ENCODE results near the gene SMC4.
A peak's percentile ranks its signal among the peaks of the same experiment; 100 is the strongest.

The SMC4 gene

DNA sequence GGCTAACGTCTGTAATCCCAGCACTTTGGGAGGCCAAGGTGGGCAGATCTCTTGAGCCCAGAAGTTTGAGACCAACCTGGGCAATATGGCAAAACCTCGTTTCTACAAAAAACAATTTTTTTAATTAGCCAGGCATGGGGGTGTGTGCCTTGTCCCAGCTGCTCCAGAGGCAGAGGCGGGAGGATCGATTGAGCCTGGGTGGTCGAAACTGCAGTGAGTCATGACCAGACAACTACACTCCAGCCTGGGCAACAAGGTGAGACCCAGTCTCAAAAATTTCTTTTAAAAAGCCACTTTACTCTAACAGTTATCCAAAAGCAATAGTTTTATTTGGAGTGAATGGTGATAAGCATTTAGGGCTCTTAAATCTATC is 37.6 kb downstream of the SMC4 start:
- Histone ChIP-seq H3K27me3 (no peaks in the 10 kb centered on the region), H3K9ac (no peak overlapping the region), H3K4me3 (no peak overlapping the region), H3K27ac (no peak overlapping the region), H3K9me3 (no peaks in the 10 kb centered on the region), H3K4me1 (no peaks in the 10 kb centered on the region), H3K36me3 (peaks cover 83% of the 10 kb centered on the region), H3K4me2 (no peak overlapping the region), H4K20me1 (peaks cover 52% of the 10 kb centered on the region)
- TF ChIP-seq Cebpa-rat (IDR thresholded peaks at IDR 0.05) = no peak

DNA sequence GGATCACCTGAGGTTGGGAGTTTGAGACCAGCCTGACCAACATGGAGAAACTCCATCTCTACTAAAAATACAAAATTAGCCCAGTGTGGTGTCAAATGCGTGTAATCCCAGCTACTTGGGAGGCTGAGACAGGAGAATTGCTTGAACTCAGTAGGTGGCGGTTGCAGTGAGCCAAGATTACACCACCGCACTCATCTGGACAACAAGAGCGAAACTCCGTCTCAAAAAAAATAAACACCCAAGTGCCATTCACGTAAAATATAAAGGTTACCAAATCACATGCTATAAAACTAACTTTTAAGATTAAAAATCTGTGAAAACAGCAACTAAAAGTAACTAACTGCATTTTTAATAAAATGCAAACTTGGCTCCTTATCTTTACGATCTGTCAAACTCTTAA is 41.2 kb downstream of the SMC4 start:
- Histone ChIP-seq H3K27ac (no peak overlapping the region), H3K4me1 (no peaks in the 10 kb centered on the region), H3K4me2 (no peak overlapping the region), H4K20me1 (peaks cover 17% of the 10 kb centered on the region), H3K9me3 (peaks cover 13% of the 10 kb centered on the region; the same call in 1 of the 2 replicates), H3K36me3 (peaks cover 74% of the 10 kb centered on the region), H3K27me3 (no peaks in the 10 kb centered on the region), H3K4me3 (no peak overlapping the region), H3K9ac (no peak overlapping the region)
- TF ChIP-seq Cebpa-rat (IDR thresholded peaks at IDR 0.05) = no peak

DNA sequence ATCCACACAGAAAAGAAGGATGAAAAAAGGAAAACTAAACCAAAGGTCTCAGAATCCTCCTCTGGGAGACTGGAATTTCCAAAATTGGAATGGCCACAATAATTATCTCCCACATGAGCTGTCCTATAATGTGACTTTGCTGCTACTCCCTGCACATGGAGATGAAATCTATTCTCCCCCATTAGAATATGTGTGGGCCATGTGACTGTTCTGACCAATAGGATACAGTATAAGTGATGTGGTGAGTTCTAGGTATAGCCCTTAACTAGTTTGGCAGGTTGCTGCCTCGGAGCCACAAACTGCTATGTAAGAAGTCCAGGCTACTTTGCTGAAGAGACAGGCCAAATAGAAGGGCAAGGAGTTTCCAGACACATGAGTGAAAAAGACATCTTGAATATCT is 45.0 kb downstream of the SMC4 start:
- Histone ChIP-seq H3K36me3 (peaks cover 47% of the 10 kb centered on the region), H3K9ac (no peak overlapping the region), H4K20me1 (no peaks in the 10 kb centered on the region), H3K9me3 (peaks cover 15% of the 10 kb centered on the region; the same call in 1 of the 2 replicates), H3K27me3 (no peaks in the 10 kb centered on the region), H3K4me3 (no peak overlapping the region), H3K4me2 (no peak overlapping the region), H3K27ac (no peak overlapping the region), H3K4me1 (peaks cover 20% of the 10 kb centered on the region)
- no peak for TF ChIP-seq Cebpa-rat (IDR thresholded peaks at IDR 0.05)

DNA sequence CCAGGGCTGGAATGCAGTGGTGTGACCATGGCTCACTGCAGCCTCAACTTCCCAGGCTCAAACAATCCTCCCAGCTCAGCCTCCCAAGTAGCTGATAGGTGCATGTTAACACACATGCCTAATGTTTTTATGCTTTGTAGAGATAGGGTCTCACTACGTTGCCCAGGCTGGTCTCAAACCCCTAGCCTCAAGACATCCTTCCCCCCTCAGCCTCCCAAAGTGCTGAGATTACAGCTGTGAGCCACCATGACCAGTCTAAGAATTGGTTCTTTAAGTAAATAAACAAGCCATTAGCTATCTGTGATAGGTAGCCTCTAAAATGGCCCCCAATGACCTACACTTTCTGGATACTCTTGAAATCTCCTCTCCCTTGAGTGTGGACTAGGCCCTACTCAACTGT is 46.4 kb downstream of the SMC4 start:
- no peak overlapping the region for H3K4me3 ChIP-seq
- H3K27me3 ChIP-seq = no peaks in the 10 kb centered on the region

DNA sequence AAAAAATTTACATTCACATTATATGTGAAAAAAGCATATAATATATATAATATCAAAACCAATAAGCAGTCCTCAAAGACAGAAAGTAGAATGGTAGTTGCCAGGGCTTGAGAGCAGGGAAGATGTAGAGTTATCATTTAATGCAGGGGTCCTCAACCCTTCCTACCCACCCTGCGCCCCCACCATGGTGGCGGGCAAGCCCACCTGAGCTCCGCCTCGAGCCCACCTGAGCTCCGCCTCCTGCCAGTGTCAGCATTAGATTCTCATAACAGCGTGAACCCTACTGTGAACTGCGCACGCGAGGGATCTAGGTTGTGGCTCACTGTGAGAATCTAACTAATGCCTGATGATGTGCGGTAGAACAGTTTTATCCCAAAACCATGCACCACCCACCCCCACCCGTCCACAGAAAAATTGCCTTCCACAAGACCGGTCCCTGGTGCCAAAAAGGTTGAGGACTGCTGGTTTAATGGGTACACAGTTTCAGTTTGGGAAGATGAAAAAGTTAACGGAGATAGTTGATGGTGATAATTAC is 47.1 kb downstream of the SMC4 start:
- Histone ChIP-seq H3K4me3 (no peak overlapping the region), H3K4me2 (peak overlapping the region; percentile 34; the same call in 1 of the 2 replicates), H3K36me3 (peaks cover 36% of the 10 kb centered on the region)

More for the DNA sequence above, 46.4 kb downstream of the SMC4 start:
- Histone ChIP-seq H3K4me1 (peaks cover 25% of the 10 kb centered on the region), H3K36me3 (peaks cover 36% of the 10 kb centered on the region), H4K20me1 (no peaks in the 10 kb centered on the region), H3K9ac (no peak overlapping the region), H3K9me3 (peaks cover 21% of the 10 kb centered on the region; the same call in 1 of the 2 replicates), H3K27ac (no peak overlapping the region), H3K4me2 (no peak overlapping the region)
- TF ChIP-seq Cebpa-rat (IDR thresholded peaks at IDR 0.05) = no peak

DNA sequence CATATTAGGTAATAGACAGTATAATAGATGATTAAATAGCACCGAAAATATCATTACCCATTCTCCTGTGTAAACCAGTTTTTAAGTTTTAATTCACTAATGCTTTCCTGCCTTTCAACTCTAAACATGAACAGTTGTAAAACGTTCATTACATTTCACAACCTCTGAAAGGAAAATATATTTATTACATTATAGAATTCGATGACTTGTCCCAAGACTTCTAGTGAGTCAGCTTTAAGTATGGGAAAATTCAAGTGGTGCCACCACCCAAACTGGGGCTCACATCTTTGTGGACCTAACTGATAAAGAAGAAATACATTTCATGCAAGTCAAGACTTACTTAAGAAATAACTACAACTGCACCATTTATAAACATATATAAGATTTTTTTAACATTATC is 48.1 kb downstream of the SMC4 start:
- Histone ChIP-seq H4K20me1 (no peaks in the 10 kb centered on the region), H3K36me3 (peaks cover 35% of the 10 kb centered on the region), H3K9ac (no peak overlapping the region), H3K4me3 (no peak overlapping the region), H3K27me3 (no peaks in the 10 kb centered on the region), H3K4me2 (peak overlapping the region; percentile 54), H3K27ac (no peak overlapping the region), H3K4me1 (peaks cover 25% of the 10 kb centered on the region), H3K9me3 (peaks cover 21% of the 10 kb centered on the region; the same call in 1 of the 2 replicates)
- TF ChIP-seq Cebpa-rat (IDR thresholded peaks at IDR 0.05) = no peak

More for the DNA sequence above, 47.1 kb downstream of the SMC4 start:
- no peak overlapping the region for H3K9ac ChIP-seq
- H3K9me3 ChIP-seq = peaks cover 21% of the 10 kb centered on the region; the same call in 1 of the 2 replicates
- no peak for TF ChIP-seq Cebpa-rat (IDR thresholded peaks at IDR 0.05)
- no peaks in the 10 kb centered on the region for H3K27me3 ChIP-seq
- peaks cover 25% of the 10 kb centered on the region for H3K4me1 ChIP-seq
- H4K20me1 ChIP-seq = no peaks in the 10 kb centered on the region
- no peak overlapping the region for H3K27ac ChIP-seq

DNA sequence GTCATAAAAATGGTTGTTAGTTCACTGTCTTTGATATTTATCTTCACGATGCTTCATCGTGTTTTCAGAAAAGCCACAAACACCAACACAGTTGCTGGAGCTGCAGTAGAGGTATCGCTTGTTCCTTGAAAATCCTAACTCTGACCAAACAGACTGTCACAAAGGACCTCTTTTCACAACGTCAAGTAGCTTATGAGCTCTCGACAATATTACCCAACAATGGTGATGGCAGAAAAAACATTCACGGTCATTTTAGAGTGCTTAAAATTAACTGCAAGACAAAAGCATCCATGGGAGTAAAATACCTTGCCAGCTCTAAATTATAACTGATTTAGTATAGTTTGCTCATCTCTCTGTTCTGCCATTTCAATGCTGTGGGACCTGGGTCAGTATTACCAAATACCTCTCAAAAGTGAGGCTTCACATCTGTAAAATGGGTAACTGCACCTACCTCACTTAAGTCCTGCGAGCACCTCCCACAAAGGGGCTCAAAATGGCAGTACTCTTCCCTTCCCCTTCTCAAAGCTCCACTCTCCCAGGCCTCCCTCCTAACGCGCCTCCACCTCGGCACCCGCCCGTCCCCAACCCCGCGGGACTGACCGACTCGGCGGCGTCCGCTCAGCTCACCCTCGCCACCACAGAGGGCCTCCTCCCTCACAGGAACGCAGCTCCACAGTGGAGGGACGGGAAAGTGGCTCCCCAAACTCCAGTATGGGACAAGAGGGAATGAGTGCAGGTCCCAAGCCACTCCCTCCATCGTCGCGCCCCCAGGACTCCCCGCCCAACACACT is 49.6 kb downstream of the SMC4 start:
- TF ChIP-seq Cebpa-rat (IDR thresholded peaks at IDR 0.05) = no peak
- H3K4me2 ChIP-seq = peak overlapping the region; percentile 54

DNA sequence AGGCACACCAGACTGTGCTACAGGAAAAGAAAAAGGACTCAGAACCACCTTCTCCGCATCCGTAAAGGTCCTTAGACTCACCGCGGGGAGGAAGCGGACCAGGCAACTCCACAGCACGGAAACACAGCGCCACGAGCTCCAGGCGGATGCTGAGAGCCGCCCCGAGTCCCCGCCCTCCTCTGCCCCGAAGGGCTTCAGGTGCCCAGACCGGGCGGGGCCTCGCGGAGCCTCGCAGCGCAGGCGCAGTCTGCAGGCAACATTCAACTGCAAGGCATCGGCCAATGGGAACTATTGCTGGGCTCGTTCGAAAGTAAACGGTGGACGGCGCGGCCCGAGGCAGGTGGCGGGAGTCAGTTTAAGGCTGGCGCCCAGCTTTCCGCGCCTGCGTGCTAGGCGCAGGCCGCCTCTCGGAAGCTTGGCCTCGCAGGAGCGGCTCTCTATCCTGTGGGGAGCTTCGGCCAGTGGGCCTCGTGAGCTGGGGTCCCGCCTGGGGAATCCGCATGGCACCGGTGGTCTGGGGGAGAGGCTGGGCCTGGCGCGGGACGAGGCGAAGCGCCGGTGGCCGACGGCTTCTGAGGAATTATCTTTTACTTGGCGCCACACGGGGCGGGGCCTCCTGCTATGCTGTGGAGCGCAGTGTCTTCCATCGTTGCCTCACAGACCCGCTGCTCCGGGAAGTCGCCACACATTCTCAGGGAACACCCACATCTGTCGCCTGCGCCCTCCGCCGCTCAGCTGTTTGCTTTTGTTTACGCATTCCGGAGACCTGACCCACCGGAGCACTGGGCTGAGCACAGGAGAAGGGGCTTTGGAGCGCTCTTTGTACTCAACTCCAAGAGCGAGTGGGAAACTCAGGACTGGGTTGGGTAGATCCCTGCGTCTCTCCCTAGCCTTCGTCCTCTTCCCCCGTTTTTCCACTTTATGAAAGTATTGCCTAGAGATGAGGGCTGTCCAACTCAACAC is 50.5 kb downstream of the SMC4 start, which contains the start of gene TRIM59:
TSS of gene TRIM59 (minus strand) at position 151 of the 963 bp plus-strand sequence. CDS start 10,603 bp downstream, outside the sequence.
- no peaks in the 10 kb centered on the region for H4K20me1 ChIP-seq
- peaks cover 16% of the 10 kb centered on the region for H3K36me3 ChIP-seq
- peak within 1 kb of the TSS; percentile 85 for H3K4me3 ChIP-seq
- H3K27me3 ChIP-seq = no peaks in the 10 kb centered on the region
- H3K9me3 ChIP-seq = peaks cover 15% of the 10 kb centered on the region; the same call in 1 of the 2 replicates
- H3K4me1 ChIP-seq = peaks cover 25% of the 10 kb centered on the region
- no peak for TF ChIP-seq Cebpa-rat (IDR thresholded peaks at IDR 0.05)
- H3K27ac ChIP-seq = peak within 1 kb of the TSS; percentile 83
- H3K9ac ChIP-seq = peak within 1 kb of the TSS; percentile 87
- H3K4me2 ChIP-seq = peak within 1 kb of the TSS; percentile 54

More for the DNA sequence above, 49.6 kb downstream of the SMC4 start:
- Histone ChIP-seq H3K9me3 (peaks cover 15% of the 10 kb centered on the region; the same call in 1 of the 2 replicates), H4K20me1 (no peaks in the 10 kb centered on the region), H3K27ac (peak overlapping the region; percentile 83), H3K36me3 (peaks cover 23% of the 10 kb centered on the region), H3K4me3 (peak overlapping the region; percentile 85), H3K4me1 (peaks cover 25% of the 10 kb centered on the region), H3K27me3 (no peaks in the 10 kb centered on the region), H3K9ac (peak overlapping the region; percentile 87)

DNA sequence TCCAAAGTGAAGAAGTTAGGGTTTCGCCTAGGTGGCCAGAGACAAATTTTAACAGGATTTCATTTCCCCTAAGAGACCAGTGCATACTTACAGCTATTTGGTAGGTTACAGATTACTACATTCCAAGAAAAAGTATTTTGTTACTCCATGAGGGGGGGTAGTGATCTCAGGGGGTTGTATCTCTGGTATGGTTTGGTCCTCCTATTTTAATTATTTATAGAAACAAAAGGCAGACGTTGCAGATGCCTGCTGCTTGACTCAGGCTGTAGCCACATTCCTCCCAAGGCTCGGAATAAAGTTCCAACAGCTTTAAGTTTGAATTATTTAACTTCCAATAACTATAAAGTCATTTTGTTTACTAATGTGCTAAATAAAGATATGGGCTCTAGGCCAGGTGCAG is 51.4 kb downstream of the SMC4 start:
- Histone ChIP-seq H3K4me1 (peaks cover 25% of the 10 kb centered on the region), H3K9me3 (peaks cover 6% of the 10 kb centered on the region; the same call in 1 of the 2 replicates), H3K4me3 (no peak overlapping the region), H3K36me3 (peaks cover 6% of the 10 kb centered on the region), H3K27me3 (no peaks in the 10 kb centered on the region), H3K27ac (no peak overlapping the region), H3K4me2 (no peak overlapping the region), H3K9ac (no peak overlapping the region), H4K20me1 (no peaks in the 10 kb centered on the region)
- no peak for TF ChIP-seq Cebpa-rat (IDR thresholded peaks at IDR 0.05)
